HG03521 (cell line): ENCODE measurements around the gene PPP1R13L.

Source experiments
- ATAC-seq: cut with Tn5 transposase; IDR thresholded peaks from one replicate; pipeline ENCODE4 v1.9.1; 2021; ENCODE audit warnings: mild to moderate bottlenecking, moderate library complexity; ENCODE audit not compliant: unreplicated experiment

PPP1R13L gene, protein sequence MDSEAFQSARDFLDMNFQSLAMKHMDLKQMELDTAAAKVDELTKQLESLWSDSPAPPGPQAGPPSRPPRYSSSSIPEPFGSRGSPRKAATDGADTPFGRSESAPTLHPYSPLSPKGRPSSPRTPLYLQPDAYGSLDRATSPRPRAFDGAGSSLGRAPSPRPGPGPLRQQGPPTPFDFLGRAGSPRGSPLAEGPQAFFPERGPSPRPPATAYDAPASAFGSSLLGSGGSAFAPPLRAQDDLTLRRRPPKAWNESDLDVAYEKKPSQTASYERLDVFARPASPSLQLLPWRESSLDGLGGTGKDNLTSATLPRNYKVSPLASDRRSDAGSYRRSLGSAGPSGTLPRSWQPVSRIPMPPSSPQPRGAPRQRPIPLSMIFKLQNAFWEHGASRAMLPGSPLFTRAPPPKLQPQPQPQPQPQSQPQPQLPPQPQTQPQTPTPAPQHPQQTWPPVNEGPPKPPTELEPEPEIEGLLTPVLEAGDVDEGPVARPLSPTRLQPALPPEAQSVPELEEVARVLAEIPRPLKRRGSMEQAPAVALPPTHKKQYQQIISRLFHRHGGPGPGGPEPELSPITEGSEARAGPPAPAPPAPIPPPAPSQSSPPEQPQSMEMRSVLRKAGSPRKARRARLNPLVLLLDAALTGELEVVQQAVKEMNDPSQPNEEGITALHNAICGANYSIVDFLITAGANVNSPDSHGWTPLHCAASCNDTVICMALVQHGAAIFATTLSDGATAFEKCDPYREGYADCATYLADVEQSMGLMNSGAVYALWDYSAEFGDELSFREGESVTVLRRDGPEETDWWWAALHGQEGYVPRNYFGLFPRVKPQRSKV

DNA sequence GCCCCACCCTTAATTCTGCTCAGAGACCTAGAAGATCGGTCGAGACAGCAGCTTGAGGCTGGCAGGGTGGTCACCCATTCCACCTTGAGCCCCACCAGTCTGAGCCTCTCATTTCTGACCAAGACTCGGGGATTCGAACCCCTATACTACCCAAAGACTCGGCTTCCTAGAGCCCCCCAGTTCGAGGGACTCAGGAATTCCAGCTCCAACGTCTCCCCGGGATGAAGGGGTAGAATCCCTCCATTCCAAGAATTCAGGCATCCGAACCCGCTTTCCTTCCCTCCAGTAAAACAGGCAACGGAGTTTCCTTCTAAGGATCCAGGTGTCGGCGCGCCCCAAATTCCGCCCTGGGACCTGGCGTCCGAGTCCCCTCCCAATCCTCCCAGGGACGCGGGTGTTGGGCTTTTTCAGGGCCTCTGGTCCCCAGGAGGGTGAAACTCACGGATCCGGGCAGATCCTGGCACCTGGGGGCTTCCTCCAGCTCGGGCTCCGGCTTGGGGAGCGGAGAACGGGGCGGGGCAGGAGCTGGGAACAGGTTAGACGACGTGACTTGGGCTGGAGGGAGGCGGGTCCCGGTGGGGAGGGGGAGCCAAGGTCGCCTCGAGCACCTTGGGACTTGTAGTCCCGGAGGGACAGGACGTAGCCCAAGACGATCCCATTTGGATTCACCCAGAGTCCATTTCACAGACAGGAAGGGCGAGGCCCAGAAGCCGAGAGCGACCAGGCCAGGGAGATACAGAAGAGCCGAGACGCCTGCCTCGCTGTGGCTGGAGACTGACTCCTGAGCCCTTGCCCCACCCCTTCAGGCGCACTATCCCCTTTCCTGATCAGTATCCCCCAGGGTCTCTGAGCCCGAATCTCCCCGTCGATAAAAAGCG lies at the start of gene PPP1R13L:
Gene PPP1R13L (minus strand): TSS at position 513 of the 878 bp plus-strand sequence. CDS start 6,751 bp downstream, outside the sequence.
- ATAC-seq = peak; percentile 13

DNA sequence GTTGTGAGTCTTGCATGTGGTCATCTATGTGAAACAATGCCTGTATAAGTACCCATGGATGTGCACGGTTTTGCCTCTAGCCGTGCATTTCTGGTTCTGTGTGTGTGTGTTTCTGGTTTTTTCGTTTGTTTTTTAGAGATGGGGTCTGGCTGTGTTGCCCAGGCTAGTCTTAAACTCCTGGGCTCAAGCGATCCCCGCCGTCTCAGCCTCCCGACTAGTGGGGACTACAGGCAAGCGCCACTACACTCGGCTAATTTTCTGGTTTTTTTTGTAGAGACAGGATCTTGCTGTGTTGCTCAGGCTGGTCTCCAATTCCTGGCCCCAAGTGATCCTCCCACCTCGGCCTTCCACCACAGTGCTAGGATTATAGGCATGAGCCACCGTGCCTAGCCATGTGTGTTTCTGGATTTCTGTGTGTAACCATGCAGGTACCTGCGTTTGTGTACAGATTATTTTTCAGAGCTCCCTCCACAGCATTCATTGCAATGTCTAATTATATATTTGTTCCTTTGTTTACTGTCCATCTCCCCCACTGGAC lies 47.0 kb upstream of the PPP1R13L start:
- ATAC-seq = no peak

DNA sequence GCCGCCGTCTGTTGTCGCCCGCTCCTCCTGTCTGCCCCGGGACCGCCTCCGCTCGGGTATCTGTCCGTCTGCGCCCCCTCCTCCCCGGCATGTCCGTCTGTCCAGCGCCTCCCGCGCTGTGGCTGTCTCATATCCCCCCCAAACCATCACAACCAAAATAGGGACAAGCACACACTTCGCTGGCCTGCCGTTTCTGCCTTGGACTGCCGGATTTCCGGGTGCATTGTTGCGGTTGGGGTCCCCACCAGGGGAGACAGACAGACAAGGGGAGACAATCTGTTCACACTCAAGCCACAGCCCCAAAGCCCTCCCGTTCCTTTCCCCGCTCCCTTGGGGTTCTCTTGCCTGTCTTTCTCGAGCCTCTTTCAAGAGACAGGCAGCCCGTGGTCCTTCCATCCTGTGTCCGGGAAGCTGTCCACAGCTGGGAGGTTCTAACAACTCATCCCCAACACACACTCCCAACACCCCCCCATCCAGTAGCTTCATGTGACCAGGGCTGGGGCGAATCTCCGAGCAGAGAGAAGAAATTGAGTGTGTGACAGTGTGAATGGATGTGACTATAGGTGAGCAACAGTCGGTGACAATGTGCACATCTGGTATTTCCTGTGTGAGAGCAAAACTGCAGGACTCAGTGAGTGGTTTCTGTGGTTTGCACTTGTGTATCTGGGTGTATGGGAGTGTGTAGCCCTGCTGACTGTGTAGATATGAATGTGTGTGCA lies 46.4 kb upstream of the PPP1R13L start:
- ATAC-seq = peak; percentile 13

DNA sequence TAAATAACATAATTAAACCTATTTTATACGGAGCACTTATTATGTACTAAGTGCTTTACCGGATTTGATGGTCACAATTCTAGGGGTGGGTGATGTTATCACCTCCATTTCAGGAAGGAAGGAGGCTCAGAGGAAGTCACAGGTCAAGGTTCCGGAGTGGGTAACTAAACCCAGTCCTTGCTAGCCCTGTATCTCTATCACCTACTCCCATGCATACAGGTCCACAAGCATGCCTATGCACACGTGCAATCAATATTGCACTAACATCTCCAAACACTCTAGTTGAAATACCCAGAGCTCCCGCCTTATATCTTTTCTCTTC lies 45.1 kb upstream of the PPP1R13L start:
- ATAC-seq = no peak

DNA sequence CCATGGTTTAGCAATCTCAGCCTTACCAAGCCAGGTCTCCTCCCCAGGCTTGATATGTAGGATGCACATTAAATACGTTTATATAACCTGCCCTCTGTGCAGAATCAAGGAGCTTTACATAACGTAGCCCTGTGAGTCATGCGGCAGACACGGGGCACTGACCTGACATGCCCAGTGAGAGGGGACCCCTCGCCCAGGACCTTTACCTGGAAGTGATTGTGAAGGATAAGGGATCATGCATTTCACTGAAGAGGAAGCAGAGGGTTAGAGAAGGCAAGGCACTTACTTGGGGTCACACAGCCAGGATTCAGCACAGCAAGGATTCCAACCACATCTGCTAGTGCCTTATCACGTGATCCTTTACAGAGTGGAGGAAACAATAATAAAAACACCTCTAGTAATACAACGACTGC lies 44.0 kb upstream of the PPP1R13L start:
- no peak for ATAC-seq

DNA sequence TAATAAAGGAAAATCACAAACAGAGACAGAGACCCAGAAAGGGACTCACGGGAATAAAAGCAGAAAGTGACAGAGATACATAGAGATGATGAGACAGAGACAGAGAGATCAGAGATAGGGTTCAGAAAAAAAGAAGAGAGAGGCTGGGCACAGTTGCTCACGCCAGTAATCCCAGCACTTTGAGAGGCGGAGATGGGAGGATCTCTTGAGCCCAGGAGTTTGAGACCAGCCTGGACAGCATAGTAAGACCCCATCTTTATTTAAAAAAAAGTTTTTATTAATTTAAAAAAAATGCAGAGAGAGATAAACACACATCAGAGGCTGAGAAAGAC lies 43.5 kb upstream of the PPP1R13L start:
- no peak for ATAC-seq

DNA sequence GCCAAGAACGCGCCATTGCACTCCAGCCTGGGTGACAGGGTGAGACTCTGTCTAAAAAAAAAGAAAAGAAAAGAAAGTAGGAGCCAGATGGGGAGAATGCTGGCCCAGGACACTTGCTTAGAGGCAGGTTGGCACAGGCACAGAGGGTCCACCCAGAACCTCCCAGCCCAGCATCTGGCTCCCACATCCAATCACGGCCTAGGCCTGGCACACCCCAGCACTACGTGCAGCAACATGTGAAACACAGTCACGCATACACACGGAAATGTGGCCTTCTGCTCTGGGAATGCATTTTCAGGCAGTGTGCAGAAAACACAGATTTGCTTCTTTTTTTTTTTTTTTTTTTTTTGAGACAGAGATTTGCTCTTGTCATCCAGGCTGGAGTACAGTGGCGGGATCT lies 42.1 kb upstream of the PPP1R13L start:
- no peak for ATAC-seq

DNA sequence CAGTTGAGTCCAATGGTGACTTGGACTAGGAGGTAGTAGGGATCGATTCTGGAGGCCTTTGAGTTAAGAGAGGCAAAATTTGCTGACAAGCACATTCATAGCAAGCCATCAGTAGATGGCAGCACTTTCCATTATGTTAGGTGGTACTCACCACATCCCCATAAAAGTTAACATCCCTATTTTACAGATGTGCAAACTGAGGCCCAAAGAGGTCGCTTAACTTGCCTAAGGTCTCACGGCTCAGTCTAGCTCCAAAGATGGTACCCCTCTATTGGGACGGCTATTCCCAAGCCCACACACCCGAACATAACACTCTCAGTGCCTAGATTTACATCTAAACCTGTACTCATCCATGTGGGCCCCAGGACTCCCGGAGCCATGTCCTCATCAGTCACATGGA lies 41.4 kb upstream of the PPP1R13L start:
- no peak for ATAC-seq

DNA sequence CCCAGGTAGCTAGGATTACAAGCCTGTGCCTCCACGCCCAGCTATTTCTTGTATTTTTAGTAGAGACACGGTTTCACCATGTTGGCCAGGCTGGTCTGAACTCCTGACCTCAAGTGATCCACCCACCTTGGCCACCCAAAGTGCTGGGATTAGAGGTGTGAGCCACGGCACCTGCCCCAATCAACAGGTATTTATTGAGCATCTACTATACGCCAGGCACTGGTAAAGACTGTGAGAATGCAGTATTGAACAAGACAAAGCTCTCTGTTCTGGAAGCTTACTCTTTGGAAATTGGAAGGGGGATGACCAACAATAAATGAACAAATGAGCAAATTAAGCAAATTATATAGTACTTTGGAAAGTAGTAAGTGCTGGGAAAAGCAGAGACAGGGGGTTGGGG lies 40.3 kb upstream of the PPP1R13L start:
- ATAC-seq = no peak

DNA sequence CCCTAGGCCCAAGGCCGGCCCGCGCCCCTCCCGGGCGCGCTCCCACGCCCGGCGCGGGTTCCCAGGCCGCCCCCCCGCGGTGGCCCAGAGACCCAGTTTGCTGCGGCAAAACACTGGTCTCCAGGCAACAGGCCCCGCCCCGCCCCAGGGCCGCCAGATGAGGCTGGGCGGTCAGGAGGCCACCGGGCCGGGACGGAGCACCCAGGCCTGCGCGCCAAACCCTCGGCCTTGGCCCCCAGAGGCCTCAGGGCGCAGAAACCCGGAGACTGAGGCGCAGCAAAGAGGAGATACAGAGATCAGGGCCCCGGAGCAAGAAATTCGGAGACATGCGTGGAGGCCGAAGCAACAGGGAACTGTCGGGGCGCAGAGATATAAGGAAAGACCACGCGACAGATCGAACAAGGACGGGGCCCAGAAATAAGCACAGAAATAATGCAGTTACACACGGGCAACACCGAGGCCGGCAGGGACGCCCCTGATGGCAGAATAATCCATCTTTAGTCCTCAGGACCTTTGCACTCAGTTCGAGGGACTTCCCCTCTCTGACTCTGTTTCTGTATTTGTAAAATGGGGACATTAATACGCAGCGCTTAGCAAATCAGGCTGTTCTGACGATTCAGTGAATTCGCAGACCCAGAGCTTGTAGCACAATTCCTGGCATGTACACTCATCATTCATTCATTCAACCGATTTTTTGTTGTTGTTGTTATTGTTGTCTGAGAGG lies 39.6 kb upstream of the PPP1R13L start:
- ATAC-seq = peak; percentile 41

DNA sequence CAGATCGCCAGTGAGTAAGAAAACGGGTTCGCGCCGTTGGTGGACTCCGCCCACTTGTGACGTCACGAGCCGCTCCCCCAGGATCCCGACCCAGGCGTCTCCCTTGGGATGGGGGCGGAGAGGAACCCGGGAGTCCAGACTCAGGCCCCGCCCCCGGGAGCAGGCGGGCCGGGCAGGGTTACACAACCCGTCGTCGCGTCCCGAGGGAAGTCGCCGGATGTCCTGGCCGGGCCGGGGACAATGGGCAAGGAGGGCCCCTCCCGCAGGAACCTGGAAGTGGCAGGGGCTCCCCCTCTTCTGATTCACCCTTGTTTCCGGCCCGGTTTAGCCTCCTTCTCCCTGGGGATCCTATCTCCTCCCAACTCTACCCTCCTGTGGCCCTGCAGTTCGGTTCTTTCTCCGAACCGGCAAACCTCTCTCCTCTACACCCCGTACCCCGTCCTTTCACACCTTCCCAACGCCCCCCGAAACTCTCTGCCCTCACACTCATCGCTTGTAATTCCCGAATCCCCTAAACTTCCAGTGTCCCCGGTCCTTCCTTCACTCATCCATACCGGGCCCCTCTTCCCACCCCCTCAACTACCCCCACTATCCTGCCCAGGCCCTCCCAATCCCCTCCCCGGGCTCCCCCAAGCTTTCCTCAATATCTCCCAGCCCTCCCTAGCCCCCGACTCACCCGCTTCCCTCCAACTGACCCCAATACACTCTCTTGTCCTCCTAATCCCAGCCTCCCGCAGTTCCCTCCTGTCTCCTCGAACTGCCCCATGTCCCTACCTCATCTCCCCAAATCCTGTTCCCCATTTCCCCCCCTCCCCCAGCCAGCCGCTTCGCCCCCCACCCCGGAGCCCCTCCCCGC lies 38.8 kb upstream of the PPP1R13L start:
- no peak for ATAC-seq

DNA sequence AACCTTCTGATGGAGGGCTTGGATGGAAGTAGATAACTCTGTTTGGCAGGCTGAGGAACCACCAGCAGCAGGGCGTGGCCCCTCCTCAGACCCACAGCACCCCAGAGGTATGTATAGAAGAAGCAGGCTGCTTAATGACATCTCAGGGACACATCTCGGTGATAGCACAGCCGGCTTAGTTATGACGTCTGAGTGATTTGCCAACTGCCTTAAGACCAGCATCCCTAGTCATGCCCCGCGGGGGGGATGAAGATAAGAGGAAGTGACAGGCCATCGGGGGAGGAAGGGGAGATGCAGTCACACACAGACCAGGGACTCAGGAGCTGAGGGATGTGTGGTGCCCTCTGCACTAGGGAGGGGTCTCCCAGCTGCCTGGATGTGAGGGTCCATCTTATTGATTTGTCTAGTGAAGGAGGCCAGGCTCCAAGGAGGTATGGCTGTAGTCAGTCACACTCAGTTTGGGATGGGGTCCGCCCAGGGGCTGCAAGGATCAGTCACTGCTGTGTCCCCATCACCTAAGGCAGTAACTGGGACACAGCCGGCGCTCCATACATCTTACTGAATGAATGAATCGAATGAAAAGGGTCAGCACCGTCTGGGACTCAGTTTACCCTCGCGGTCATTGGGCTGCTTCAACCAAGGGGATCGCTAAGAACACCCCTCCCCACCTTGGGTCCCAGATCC lies 38.1 kb upstream of the PPP1R13L start:
- ATAC-seq = no peak

DNA sequence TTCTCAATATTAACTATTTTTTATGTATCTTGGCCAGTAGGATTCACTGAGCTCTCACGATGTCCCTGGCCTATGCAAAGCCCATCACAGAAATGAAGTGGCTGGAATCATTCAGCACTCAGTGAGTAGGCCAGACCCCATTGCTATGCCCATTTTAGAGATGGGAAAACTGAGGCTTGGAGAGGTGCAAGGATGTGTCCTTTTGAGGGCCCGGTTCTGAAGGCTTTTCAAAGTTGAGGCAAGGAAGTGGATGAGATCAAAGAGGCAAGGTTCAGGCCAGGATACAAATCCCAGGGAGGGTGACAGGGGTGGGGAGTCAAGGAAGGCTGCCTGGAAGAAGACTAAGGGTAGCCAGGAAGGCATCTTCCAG lies 37.5 kb upstream of the PPP1R13L start:
- ATAC-seq = no peak

DNA sequence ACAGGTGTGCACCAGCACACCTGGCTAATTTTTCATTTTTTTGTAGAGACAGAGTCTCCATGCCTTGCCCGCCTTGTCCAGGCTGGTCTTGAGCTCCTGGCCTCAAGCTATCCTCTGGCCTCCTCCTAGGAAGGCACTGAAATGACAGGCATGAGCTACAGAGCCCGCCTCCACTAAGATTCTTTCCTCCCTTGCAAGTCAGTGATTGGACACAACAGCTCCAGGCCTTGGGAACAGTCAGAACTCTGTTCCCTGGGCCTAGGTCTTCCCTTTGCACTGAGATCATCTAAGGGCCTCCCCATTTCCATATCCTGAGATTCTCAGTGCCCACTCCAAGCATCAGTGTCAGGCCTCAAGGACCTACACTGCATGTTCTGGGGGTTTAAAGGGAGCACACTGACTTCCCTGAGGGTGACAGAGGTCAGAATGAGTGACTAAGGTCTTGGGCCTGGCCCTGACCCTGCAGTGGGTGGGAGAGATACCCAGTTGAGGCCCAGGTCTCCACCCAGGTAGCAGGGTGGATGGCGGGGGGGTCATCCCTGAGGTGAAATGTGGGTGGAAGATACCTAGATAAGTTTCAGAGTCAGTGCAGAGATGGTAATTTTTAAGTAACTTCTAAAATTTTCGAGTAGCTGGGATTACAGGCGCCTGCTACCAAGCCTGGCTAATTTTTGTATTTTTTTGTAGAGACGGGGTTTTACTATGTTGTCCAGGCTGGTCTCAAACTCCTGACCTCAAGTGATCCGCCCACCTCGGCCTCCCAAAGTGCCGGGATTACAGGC lies 36.2 kb upstream of the PPP1R13L start:
- ATAC-seq = no peak

DNA sequence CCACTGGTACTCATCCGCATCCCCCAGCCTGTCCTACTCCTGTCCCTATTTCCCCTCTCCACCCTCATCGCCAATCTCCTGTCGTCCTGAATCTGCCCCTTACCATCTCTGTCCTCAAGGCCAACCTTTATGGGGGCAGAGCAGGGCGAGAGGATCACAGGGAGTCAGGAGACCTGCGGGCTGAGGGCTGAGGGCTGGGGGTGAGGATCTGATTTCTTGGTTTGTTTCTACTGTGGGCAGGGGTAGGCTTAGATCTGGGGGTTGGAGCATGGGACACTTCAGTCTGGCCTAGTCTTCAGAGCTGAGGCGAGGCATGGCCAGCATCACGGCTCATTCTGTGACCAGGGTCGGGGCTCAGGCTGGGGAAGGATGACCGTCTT lies 35.4 kb upstream of the PPP1R13L start:
- no peak for ATAC-seq

DNA sequence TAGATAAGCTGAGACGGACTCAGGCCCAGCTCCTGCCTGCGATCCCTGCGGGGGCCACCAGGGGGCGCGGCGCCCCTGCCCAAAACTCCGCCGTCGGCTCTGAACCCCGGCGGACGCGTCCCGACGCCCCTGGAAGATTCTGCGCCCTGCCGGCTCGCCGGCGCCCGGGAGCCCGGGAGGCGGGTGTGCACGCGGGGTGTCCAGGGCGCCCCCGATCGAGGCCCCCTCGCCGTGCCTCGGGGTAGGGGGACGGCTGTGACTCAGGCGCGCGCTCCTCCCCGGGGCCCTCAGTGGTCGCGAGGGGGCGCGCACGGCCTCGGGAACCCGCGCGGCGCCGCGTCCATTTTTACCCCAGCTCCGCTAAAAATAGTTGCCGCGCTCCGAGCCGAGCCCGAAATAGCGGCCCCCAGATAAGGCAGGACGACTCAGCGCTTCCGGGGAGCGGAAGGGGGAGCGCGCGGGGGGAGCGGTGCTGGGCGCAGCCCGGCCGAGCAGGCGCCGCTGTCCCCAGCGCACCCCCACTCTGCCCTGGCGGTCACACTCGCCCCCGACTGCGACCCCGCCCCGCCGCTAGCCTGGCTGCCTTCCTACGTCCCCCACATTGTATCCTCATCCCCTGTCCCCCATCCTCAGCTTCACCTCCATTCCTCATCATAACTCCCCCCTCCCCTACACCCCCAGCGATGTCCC lies 34.8 kb upstream of the PPP1R13L start:
- ATAC-seq = peak; percentile 59

DNA sequence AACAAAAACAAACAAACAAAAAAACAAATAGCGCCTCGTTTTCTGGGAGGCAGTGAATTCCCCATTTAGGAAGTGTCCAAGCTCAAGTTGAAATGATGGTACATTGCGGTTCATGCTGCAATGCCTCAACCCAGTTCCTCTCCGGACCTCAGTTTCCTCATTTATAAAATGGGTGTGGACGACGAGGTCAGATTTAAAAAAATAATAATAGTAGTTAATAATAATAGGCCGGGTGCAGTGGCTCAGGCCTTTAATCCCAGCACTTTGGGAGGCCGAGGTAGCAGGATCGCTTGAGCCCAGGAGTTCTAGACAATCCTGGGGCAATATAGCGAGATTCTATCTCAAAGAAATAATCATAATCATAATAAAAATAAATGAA lies 34.3 kb upstream of the PPP1R13L start:
- no peak for ATAC-seq
